ES-I3 (cell line): ENCODE measurements around the gene RPP25.
A peak's percentile ranks its signal among the peaks of the same experiment; 100 is the strongest.

Source experiments
- H3K36me3 ChIP-seq: 2 replicates; pipeline ENCODE4 v1.6.1; 2013; ENCODE audit warnings: mild to moderate bottlenecking, low read length, control low read depth, moderate library complexity; ENCODE audit not compliant: insufficient read depth
- H3K4me1 ChIP-seq: 2 replicates; pipeline ENCODE4 v1.6.1; 2013; ENCODE audit warnings: mild to moderate bottlenecking, control low read depth, low read length; ENCODE audit not compliant: insufficient read depth
- H3K9ac ChIP-seq: 2 replicates; pipeline ENCODE4 v1.6.1; 2013; ENCODE audit warnings: low read depth, mild to moderate bottlenecking, low read length, moderate library complexity
- H3K9me3 ChIP-seq: 2 replicates; pipeline ENCODE4 v1.6.1; 2013; ENCODE audit warnings: mild to moderate bottlenecking, low read length, moderate library complexity; ENCODE audit not compliant: control insufficient read depth, insufficient read depth

The RPP25 gene, protein sequence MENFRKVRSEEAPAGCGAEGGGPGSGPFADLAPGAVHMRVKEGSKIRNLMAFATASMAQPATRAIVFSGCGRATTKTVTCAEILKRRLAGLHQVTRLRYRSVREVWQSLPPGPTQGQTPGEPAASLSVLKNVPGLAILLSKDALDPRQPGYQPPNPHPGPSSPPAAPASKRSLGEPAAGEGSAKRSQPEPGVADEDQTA

DNA sequence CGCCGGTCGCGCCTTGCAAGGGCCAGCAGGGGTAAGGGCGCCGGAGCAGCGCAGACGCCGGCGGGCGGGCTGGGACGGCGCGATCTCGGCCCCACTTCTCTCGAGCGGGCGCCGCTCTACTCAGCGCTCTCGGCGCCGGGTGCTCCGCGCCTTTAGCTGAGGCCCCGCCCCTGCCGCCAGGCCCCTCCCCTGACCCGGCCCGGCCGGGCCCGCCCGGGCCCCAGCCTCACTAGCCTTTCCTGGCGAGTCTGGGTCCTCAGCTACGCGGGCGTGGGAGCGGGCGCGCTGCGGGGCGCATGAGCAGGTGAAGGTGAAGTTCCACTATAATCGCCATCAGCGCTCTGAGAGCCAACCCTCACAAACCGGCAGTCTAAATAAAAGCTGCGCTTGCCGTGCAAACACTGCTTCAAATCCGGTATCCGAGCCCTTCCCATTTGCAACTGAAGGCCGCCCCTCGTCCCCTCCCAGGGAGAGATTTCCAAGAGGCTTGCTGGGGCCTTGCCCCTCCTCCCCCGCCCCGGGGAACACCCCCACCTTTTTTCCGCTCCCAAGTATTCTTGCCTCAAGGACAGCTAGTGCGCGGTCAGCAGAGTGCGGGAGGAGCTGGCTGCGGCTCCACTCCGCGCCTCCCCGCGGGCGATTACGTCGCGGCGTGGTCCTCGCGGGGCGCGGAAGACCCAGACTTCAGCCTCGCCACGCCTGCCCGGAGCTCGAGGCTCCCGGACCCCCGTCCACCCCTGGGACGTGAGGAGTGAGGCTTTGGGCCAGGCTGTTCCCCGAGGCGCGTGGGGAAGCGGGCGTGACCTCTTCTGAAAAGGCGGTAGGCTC lies at the start of gene RPP25:
TSS of gene RPP25 (minus strand) at position 125 of the 828 bp plus-strand sequence. CDS start 189 bp downstream, outside the sequence.
- Histone ChIP-seq H3K36me3 (peaks cover under 1% of the 10 kb centered on the region; the same call in 1 of the 2 replicates), H3K9ac (peak within 1 kb of the TSS; percentile 78)

DNA sequence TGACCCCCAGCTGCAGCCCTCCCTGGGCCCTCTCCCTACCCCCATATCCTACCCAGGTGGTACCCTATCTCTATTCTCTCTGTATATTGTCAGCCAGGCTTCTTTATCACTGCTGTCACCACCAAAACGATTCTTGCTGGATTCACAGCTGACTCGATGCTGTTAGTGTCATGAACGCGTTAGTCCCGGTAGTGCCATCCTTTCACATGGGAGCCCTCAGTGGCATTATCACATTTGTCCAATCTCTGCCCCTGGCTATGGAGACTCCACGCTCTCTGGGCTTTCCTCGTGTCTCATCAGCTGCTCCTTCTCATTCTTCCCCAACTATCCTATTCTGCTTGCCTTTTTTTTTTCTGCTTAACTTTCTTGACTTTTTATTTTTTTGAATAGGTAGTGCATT lies 45.8 kb upstream of the RPP25 start:
- no peak overlapping the region for H3K9ac ChIP-seq
- H3K4me1 ChIP-seq: no peaks in the 10 kb centered on the region
- H3K9me3 ChIP-seq: 0 out of 2 replicates have a peak, but pooled peaks cover 2% of the 10 kb centered on the region
- H3K36me3 ChIP-seq: no peaks in the 10 kb centered on the region

More for the DNA sequence above, at the start of gene RPP25:
- H3K9me3 ChIP-seq: no peaks in the 10 kb centered on the region
- peaks cover 6% of the 10 kb centered on the region; the same call in 1 of the 2 replicates for H3K4me1 ChIP-seq

DNA sequence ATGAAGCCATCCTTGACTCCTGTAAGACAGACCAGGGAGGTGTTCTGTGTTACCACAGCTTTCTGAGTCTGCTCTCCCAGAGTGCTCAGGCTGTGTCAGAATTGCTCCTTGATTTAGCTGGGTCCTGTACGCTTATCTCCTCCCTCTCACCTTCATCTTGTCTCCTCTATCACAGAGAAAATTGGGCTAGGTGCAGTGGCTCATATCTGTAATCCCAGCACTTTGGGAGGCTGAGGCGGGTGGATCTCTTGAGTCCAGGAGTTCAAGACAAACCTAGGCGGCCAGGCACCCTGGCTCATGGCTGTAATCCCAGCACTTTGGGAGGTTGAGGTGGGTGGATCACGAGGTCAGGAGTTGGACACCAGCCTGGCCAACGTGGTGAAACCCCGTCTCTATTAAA lies 44.7 kb upstream of the RPP25 start:
- Histone ChIP-seq H3K36me3 (no peaks in the 10 kb centered on the region), H3K4me1 (no peaks in the 10 kb centered on the region), H3K9me3 (0 out of 2 replicates have a peak, but pooled peaks cover 2% of the 10 kb centered on the region), H3K9ac (no peak overlapping the region)

DNA sequence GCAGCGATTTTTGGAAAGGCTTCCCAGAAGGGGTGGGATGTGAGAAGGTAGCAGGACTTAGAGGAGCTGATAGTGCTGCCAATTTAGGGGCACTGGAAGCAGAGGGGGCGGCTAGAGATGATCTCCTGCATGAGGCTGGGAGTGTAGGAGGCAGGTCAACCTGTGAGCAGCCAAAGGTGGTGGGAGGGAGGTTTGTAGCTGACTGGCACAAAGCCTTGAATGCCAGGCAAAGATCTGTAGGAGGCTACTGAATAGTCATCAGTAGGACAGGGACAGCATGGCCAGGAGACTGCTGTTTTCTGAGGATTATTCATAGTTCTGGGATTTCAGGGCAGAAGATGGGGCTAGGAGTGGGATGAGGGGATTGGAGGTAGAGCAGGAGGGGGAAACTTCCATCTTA lies 41.0 kb upstream of the RPP25 start:
- Histone ChIP-seq H3K4me1 (no peaks in the 10 kb centered on the region), H3K9ac (no peak overlapping the region), H3K36me3 (no peaks in the 10 kb centered on the region), H3K9me3 (0 out of 2 replicates have a peak, but pooled peaks cover 2% of the 10 kb centered on the region)

DNA sequence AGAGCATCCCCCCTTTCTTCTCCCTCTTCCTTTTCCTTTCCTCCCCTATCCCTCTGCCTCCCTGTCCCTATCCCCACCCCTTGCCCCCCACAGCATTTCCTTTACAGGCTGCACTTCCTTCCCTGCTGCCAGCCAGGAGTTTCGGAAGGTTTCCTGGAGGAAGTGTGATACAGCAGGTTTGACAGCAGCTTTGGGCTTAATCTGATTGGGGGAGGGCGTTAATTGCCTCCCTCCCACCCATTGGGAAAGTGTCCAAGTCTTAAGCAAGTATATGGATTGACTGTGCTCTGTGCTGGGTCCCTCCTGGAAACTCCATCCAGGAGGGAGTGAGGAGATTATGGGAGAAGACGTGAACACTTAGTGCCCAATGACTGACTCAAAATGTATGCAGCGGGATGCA lies 40.6 kb upstream of the RPP25 start:
- 0 out of 2 replicates have a peak, but pooled peaks cover 2% of the 10 kb centered on the region for H3K9me3 ChIP-seq
- no peaks in the 10 kb centered on the region for H3K36me3 ChIP-seq
- H3K4me1 ChIP-seq: no peaks in the 10 kb centered on the region
- H3K9ac ChIP-seq: no peak overlapping the region

DNA sequence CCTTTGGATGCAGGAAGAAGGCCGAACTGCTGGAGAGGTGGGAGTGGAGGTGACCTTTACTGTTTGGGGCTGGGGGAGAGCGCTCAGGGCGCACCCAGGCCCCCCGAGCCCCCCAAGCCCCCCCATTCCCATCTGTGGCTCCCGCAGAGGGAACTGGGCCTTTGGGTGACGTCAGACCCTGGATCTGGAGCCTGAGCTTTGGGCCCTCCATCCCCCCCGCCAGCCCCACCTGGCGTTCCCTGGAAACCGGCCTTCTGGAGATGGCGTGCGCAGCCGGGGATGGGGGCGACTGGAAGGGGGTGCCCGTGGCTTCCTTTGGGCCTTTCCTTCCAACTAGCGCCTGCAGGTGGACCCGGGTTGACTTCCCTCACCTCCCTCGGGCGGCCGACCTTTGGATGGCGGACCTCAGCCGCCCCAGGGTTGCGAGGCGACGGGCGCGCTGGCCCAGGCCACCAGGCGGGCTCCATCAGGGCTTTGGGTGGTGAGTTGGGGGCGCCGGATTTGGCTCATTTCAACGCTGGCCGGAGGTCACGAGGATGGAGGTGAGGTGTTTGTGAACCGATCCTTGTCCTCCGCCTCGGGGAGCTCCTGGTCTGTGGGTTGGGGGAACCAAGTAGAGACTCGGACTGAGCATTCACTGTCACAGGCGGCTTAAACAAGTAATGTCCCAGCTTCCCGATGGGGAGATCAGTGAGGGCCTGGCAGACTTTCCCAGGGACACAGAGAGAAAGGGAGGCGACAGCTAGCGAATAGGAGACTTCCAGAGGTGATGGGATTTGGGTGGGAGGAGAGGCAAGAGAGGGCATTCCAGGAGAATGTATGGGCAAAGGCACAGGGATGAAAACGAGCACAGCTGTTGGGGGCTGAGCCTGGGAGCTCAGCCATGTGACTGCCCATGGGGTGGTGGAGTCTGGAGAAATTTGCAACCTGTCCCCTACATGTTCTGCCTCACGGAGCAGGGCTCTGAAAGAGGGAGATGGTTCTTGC lies 39.5 kb upstream of the RPP25 start:
- H3K4me1 ChIP-seq: no peaks in the 10 kb centered on the region
- peak overlapping the region; percentile 74 for H3K9ac ChIP-seq
- H3K36me3 ChIP-seq: no peaks in the 10 kb centered on the region
- 0 out of 2 replicates have a peak, but pooled peaks cover 2% of the 10 kb centered on the region for H3K9me3 ChIP-seq

DNA sequence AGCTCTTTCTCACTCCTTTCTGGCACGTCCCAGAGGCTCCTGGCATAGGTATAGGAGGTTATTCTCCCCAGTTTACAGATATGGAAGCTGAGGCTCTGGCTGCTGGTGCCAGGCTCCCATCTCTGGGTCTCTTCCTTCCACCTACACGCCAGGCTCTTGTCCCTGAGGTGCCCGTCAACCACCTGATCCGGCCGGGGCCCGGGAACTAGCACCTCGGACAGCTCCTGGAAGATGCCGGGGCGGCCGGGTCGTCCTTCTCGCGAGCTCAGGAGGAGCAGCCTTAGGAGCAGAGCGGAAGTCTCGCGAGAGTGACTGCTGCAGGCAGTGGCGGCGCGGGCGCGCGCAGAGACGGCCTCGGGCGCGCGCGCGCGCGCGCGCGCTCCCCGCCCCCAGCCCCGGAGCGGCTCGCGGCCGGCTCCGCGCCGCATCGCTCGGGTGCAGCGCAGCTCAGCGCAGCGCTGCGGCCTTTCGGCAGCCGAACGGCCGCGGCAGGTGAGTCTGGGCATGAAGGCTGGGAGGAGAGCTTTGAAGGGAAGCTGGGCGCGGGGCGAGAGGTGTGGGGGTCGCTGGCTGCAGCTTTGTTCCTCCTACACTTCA lies 38.7 kb upstream of the RPP25 start, which contains the start of gene SCAMP5:
TSS of gene SCAMP5 (plus strand) at position 382 of the 597 bp plus-strand sequence. CDS start 16,277 bp downstream, outside the sequence.
- no peaks in the 10 kb centered on the region for H3K36me3 ChIP-seq
- peak within 1 kb of the TSS; percentile 74 for H3K9ac ChIP-seq
- H3K4me1 ChIP-seq: no peaks in the 10 kb centered on the region
- 0 out of 2 replicates have a peak, but pooled peaks cover 2% of the 10 kb centered on the region for H3K9me3 ChIP-seq

DNA sequence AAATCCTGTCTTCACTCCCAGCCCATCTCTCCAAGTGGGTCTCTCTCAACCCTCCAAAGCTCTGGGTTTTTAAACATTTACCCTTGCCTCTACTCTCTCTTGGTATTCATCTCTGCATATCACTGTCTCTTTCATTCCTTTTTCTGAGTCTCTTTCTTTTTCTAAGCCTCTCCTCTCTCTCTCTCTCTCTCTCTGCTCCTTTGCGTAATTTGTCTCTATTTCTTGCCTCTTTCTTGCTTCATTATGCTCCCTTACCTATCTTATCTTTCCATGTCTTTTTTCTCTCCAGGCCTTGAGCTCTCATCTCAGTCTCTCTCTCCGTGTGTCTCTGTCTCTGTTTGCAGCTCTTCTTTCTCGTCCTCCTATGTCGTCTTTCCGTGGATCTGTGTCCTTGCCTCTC lies 38.1 kb upstream of the RPP25 start:
- peak overlapping the region; percentile 12; the same call in 1 of the 2 replicates for H3K9ac ChIP-seq
- H3K36me3 ChIP-seq: no peaks in the 10 kb centered on the region
- H3K9me3 ChIP-seq: 0 out of 2 replicates have a peak, but pooled peaks cover 2% of the 10 kb centered on the region
- H3K4me1 ChIP-seq: no peaks in the 10 kb centered on the region

DNA sequence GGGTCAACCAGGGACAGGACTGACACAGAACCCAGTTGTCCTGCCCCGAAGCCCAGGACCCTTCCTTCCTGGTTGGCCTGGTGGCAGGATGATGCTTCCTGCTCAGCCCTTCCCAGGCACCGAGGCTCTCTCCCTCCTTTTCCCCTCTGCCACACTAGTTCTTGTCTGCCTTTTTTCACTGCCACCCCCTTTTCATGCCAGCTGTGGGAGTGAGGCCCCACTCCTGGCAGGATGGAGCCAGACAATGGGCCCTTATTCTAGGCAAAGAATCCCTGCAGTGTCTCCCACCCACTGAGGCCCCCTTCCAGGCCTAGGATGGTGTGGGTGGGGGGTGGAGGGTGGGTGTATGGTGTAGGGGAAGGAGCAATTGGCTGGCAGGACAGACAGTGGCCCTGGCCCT lies 37.7 kb upstream of the RPP25 start:
- H3K9ac ChIP-seq: no peak overlapping the region

DNA sequence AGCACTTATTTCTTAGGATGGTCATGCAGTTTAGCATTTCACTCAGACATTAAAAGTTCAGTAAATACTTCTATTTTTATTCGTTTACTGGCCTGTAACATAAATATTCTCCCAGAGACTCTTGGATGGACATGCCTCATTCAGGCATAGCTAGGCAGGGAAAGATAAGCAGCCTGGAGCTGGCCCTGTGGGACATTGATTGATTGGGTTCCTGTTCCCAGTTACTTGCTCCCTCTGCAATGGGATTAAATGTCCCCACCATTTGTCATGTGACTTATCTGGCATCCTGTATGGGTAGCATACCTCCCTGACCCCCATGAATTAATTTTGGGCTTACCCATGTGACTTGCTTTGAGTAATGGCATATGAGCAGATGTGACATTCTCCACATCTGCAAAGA lies 36.0 kb upstream of the RPP25 start:
- Histone ChIP-seq H3K4me1 (no peaks in the 10 kb centered on the region), H3K9ac (no peak overlapping the region), H3K36me3 (no peaks in the 10 kb centered on the region), H3K9me3 (no peaks in the 10 kb centered on the region)

More for the DNA sequence above, 37.7 kb upstream of the RPP25 start:
- Histone ChIP-seq H3K36me3 (no peaks in the 10 kb centered on the region), H3K4me1 (no peaks in the 10 kb centered on the region), H3K9me3 (0 out of 2 replicates have a peak, but pooled peaks cover 2% of the 10 kb centered on the region)

DNA sequence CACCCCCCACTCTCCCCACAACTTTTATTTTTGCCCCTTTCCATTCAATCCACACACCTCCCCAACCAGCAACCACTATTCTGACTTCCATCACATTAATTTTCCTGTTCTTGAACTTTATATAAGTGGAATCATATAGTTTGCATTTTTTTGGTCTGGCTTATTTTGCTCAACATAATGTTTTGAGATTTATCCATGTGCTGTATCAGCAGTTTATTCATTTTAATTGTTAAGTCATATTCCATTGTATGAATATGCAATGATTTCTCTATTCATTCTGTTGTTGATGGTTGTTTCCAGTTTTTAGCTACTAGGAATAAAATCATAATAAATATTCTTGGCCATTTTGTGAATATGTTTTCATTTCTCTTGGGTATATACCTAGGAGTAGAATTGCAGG lies 33.0 kb upstream of the RPP25 start:
- no peaks in the 10 kb centered on the region for H3K36me3 ChIP-seq
- no peak overlapping the region for H3K9ac ChIP-seq
- H3K4me1 ChIP-seq: no peaks in the 10 kb centered on the region
- H3K9me3 ChIP-seq: no peaks in the 10 kb centered on the region

DNA sequence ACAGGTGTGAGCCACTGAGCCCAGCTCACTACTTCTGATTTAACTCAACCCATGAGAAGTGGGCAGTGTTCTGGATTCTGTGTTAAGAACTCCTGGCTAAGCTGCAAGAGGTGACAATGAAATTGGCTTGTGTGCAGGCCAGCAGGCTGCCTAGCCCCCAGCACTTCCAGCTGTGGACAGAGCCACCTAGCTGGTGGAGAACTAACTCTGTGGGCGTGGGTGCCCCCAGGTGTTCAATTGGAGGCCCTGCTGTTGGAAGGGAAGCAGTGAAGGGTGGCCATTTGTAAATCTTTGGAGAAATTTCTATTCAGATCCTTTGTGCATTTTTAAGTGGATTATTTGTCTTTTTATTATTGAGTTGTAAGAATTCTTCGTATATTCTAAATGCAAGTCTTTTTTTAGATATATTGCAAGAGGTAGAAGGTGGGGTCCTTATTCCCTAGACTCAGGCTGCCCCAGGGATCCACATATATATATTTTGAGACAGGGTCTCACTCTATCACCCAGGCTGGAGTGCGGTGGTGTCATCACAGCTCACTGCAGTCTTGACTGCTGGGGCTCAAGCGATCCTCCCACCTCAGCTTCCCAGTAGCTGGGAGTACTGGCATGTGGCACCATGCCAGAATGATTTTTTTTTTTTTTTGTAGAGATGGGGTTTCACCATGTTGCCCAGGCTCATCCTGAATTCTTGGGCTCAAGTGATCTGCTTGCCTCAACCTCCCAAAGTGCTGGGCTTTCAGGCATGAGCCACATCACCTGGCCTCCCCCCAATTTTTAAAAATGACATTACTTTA lies 31.6 kb upstream of the RPP25 start:
- Histone ChIP-seq H3K9me3 (no peaks in the 10 kb centered on the region), H3K9ac (no peak overlapping the region), H3K36me3 (no peaks in the 10 kb centered on the region), H3K4me1 (no peaks in the 10 kb centered on the region)

DNA sequence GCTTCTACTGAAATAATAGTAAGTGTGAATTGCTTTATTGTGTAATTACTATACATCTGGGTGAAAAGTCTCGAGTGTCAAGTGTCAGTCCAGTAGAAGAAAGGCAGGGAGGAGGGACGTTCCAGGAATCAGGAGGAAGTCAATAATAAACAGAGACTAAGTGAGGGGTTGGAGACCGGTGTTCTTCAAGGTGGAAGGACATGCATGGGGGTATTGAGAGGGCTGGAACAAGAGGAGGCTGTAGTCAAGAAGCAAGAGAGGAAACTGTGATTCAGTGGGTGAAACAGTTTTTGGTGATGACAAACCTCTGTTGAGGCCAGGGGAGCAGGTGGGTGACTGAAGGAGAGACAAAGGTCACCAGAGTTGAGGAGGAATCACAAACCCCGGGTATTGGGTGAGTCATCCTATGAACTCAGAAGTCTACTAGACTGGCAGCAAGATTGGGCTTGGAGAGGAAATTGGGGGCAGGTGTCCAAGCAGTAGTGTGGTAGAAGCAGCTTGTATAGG lies 27.2 kb upstream of the RPP25 start:
- H3K9me3 ChIP-seq: no peaks in the 10 kb centered on the region
- H3K4me1 ChIP-seq: peaks cover 2% of the 10 kb centered on the region
- no peaks in the 10 kb centered on the region for H3K36me3 ChIP-seq
- H3K9ac ChIP-seq: no peak overlapping the region
